Progenitor cell of endocrine pancreas (in vitro differentiated cells): Measurements from ENCODE around the gene ZNF837. TPM values are rescaled to one million over a fixed set of nuclear protein-coding genes. Genes with fewer than 3 reads are reported as not detected.

Experiments used
- DNase-seq: peaks from one replicate; pipeline ENCODE4 v3.0.0; 2021; ENCODE audit warnings: low spot score; ENCODE audit not compliant: unreplicated experiment
- H3K27ac Mint-ChIP-seq: 2 replicates; pipeline ENCODE4 v1.8.0; 2021; ENCODE audit warnings: mild to moderate bottlenecking, moderate library complexity, mixed read lengths
- H3K27me3 Mint-ChIP-seq: 2 replicates; pipeline ENCODE4 v1.8.0; 2021; ENCODE audit warnings: mixed read lengths
- H3K36me3 Mint-ChIP-seq: 2 replicates; pipeline ENCODE4 v1.8.0; 2022; ENCODE audit warnings: mixed read lengths; ENCODE audit not compliant: insufficient read depth
- H3K4me1 Mint-ChIP-seq: 2 replicates; pipeline ENCODE4 v1.8.0; 2021; ENCODE audit warnings: low read depth, mixed read lengths
- H3K4me3 Mint-ChIP-seq: 2 replicates; pipeline ENCODE4 v1.8.0; 2021; ENCODE audit warnings: low read depth, mild to moderate bottlenecking, moderate library complexity, mixed read lengths
- H3K9me3 Mint-ChIP-seq: 2 replicates; pipeline ENCODE4 v1.8.0; 2021; ENCODE audit warnings: low read depth, mixed read lengths
- CTCF ChIP-seq: fragments of 200-600 bp; sonication (generic); IDR thresholded peaks from one replicate; pipeline ENCODE4 v1.5.0; 2021; ENCODE audit warnings: antibody characterized with exemption, mild to moderate bottlenecking; ENCODE audit not compliant: unreplicated experiment
- total RNA-seq: library from RNA; stranded (reverse); gene quantifications from 2 replicates; pipeline ENCODE4 v1.2.1, GENCODE V29; 2021

Gene ZNF837
- total RNA-seq, 1 donor from 2014 or later, result 6.1 TPM

DNA sequence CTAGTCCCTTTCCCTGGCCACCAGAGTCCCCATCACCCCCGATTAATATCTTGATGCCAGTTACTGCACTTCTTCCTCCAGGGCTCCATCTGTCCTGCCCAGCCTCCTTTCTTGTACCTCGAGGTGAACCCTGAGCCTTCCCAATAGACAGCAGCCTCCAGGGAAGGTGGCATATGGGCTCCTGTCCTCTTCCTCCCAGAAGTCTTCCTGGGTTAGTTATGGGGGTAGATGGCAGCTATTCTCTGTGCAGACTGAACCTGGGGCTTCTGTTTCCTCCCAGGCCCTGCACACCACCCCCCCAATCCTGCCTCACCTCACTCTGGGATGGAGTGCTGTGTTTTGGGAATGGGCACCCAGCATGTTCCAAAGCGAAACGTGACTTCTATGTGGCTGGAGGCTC, 17.3 kb upstream of the ZNF837 start:
- H3K4me1 Mint-ChIP-seq, result peaks cover 15% of the 10 kb centered on the region
- TF ChIP-seq CTCF, result no peak
- DNase-seq, result no peak
- peaks cover 20% of the 10 kb centered on the region for H3K27me3 Mint-ChIP-seq
- no peak overlapping the region for H3K4me3 Mint-ChIP-seq
- H3K36me3 Mint-ChIP-seq, result peaks cover 17% of the 10 kb centered on the region
- no peak overlapping the region for H3K27ac Mint-ChIP-seq
- no peaks in the 10 kb centered on the region for H3K9me3 Mint-ChIP-seq

- Mint-ChIP-seq H3K27me3 (peaks cover 20% of the 10 kb centered on the region), H3K36me3 (peaks cover 20% of the 10 kb centered on the region), H3K4me1 (peaks cover 15% of the 10 kb centered on the region), H3K27ac (no peak overlapping the region), H3K9me3 (no peaks in the 10 kb centered on the region), H3K4me3 (no peak overlapping the region)
- DNase-seq, result no peak
- TF ChIP-seq CTCF, result no peak
These were observed 16.8 kb upstream of the ZNF837 start for GRCh38 chr19:58397533-58398037.

- Mint-ChIP-seq H3K27ac (no peak overlapping the region), H3K4me1 (peaks cover 13% of the 10 kb centered on the region), H3K4me3 (no peak overlapping the region), H3K27me3 (peaks cover 20% of the 10 kb centered on the region), H3K36me3 (peaks cover 20% of the 10 kb centered on the region), H3K9me3 (no peaks in the 10 kb centered on the region)
- no peak for TF ChIP-seq CTCF
- DNase-seq, result no peak
These were observed 16.1 kb upstream of the ZNF837 start for GRCh38 chr19:58396691-58397532.

DNA sequence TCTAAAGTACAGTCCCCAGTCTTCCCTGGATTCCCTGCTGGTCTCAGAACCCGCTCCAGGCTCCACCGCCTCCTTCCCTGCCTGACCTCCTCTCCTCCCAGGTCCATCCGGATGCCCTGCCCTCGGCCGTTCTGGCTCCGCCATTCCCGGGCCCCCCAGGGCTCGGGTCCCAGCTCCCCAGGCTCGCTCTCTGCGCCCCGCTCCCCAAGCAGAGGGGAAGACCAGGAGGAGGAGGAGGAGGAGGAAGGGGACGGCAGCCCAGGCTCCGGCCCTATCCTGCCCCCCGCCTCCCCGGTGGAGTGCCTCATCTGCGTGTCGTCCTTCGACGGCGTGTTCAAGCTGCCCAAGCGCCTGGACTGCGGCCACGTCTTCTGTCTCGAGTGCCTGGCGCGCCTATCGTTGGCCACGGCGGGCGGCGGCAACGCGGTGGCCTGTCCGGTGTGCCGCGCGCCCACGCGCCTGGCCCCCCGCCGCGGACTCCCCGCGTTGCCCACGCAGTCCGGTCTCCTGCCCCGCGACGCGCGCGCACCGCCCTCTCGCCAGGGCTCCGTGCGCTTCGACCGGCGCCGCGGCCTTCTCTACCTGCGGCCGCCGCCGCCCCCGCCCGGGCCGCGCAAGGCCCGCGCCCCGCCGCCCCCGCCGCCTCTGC, 15.3 kb upstream of the ZNF837 start:
- H3K27me3 Mint-ChIP-seq, result peaks cover 20% of the 10 kb centered on the region
- no peak overlapping the region for H3K27ac Mint-ChIP-seq
- H3K9me3 Mint-ChIP-seq, result no peaks in the 10 kb centered on the region
- H3K4me3 Mint-ChIP-seq, result no peak overlapping the region
- H3K4me1 Mint-ChIP-seq, result peaks cover 11% of the 10 kb centered on the region
- TF ChIP-seq CTCF, result no peak
- H3K36me3 Mint-ChIP-seq, result peaks cover 20% of the 10 kb centered on the region
- no peak for DNase-seq

DNA sequence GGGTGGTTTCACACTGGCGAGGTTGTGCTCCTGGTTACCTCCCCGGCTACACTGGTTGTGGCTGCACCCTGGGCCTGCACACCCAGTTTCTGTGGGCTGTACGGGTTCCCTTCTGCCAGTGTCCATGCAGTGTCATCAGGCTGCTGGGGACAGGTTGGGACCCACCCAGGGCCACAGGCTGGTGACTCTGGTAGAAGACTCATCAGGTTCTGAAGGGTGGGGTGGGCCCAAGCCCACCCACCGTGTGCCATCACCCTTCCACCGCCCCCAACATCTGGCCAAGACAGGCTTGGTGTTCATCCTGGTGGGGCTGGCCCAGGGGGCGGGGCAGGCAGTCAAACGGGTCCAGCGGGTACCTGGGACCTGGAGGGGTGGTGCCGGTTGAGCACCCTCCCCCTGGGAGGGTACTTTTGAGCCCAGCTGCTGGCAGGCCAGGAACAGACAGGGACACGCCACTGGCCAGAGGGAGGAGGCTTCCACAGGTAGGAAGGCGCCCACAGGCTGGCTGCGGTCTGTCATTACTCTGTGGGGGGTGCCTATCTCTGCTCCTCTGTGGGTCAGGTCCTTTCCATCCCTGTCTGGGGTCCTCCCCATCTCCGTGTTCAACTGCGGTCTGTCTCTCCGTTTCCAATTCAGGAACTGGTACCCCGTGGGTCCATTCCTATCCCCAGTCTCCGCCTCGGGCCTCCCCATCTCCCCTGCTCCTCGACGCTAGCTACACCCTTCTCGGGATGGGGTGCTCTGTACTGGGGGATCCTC, 14.6 kb upstream of the ZNF837 start, which contains the start of gene RNF225:
Gene RNF225 (plus strand): TSS at position 437 of the 759 bp plus-strand sequence. CDS start 434 bp downstream, outside the sequence.
- DNase-seq, result no peak
- H3K27me3 Mint-ChIP-seq, result peaks cover 20% of the 10 kb centered on the region
- peaks cover 24% of the 10 kb centered on the region for H3K36me3 Mint-ChIP-seq
- peaks cover 4% of the 10 kb centered on the region for H3K4me1 Mint-ChIP-seq
- no peak for TF ChIP-seq CTCF
- no peak within 1 kb of the TSS for H3K4me3 Mint-ChIP-seq
- no peaks in the 10 kb centered on the region for H3K9me3 Mint-ChIP-seq
- peak within 1 kb of the TSS; percentile 56 for H3K27ac Mint-ChIP-seq
